ENCODE measurements around the gene ALG1L2. TPM values are rescaled to one million over a fixed set of nuclear protein-coding genes. Genes with fewer than 3 reads are reported as not detected.

Gene ALG1L2
- total and polyA plus RNA-seq, 2 of the 4 experiments (the other 2 are of a cell fraction) = not detected

- TF ChIP-seq RAD21 (IDR thresholded peaks at IDR 0.05; ENCODE audit: low read length) = no peak
- TF ChIP-seq BHLHE40 (IDR thresholded peaks at IDR 0.05; ENCODE audit: low read depth, low read length) = no peak
- no peak for TF ChIP-seq RFX5 (IDR thresholded peaks at IDR 0.05; ENCODE audit: low read depth, low read length)
- TF ChIP-seq MAZ (IDR thresholded peaks at IDR 0.05; ENCODE audit: borderline replicate concordance, low read depth, low read length) = no peak
- no peak for TF ChIP-seq FOS (IDR thresholded peaks at IDR 0.05; ENCODE audit: low read depth, low read length)
- no peak for TF ChIP-seq POLR2A (IDR thresholded peaks at IDR 0.05; ENCODE audit: low read depth, low read length)
- TF ChIP-seq SMC3 (IDR thresholded peaks at IDR 0.05; ENCODE audit: low read depth, low read length) = no peak
- no peak for TF ChIP-seq USF2 (IDR thresholded peaks at IDR 0.05; ENCODE audit: low read depth, low read length)
- TF ChIP-seq MAFK (IDR thresholded peaks at IDR 0.05; ENCODE audit: low read depth, low read length) = no peak
- no peak for TF ChIP-seq RCOR1 (IDR thresholded peaks at IDR 0.05; ENCODE audit: insufficient replicate concordance, low read length)
- TF ChIP-seq MXI1 (IDR thresholded peaks at IDR 0.05; ENCODE audit: borderline replicate concordance, low read depth, low read length) = no peak
- TF ChIP-seq CHD1 (IDR thresholded peaks at IDR 0.05; ENCODE audit: low read depth, low read length) = no peak
- TF ChIP-seq NFE2L2 (IDR thresholded peaks at IDR 0.05; ENCODE audit: low read depth, low read length) = no peak
- no peak overlapping the region for H3K27ac ChIP-seq (ENCODE audit: insufficient read depth, low read length)
- no TSS peak for BruUV-seq (replicated peaks)
- H3K36me3 ChIP-seq (ENCODE audit: control insufficient read depth, insufficient read depth, low read length) = no peaks in the 10 kb centered on the region
- H2BK15ac ChIP-seq (ENCODE audit: low read depth, low read length) = no peak overlapping the region
- H3K9ac ChIP-seq (ENCODE audit: low read depth, low read length) = no peak overlapping the region
- no peak overlapping the region for H2BK5ac ChIP-seq (ENCODE audit: low read depth, low read length, poor library complexity, severe bottlenecking)
- no peaks in the 10 kb centered on the region for H3K79me1 ChIP-seq (ENCODE audit: low read depth in 1 of 2, low read length in 2 of 2)
- no peak overlapping the region for H3K4me3 ChIP-seq (ENCODE audit: insufficient read depth, low read depth, low read length)
- no peak overlapping the region for H4K8ac ChIP-seq (ENCODE audit: low read depth in 2 of 2, low read length in 2 of 2)
- ChIA-PET POLR2A (ENCODE audit: unreplicated experiment) (no interaction called here), CTCF (interaction anchor here (0.7 kb wide), 1 partner anchor 143 kb away, joined by 4 read pairs; no protein-coding TSS in a partner anchor)
- H2BK20ac ChIP-seq (ENCODE audit: low read depth, low read length) = no peak overlapping the region
- H2AK9ac ChIP-seq (replicated peaks; ENCODE audit: low read depth, low read length, poor library complexity) = no peak overlapping the region
- no peak overlapping the region for H3K14ac ChIP-seq (replicated peaks; ENCODE audit: low read depth, low read length)
- intact Hi-C loops (cut with micrococcal nuclease) = no loop called here
- ATAC-seq (ENCODE audit: low read depth) (no peak), DNase-seq (no peak)
- H3K18ac ChIP-seq (ENCODE audit: low read depth, low read length) = no peak overlapping the region
- H4K91ac ChIP-seq (ENCODE audit: insufficient read depth, low read depth, low read length) = no peak overlapping the region
- H4K5ac ChIP-seq (ENCODE audit: low read depth, low read length) = no peak overlapping the region
- no peaks in the 10 kb centered on the region for H4K20me1 ChIP-seq (ENCODE audit: insufficient read depth, low read length)
- H3K9me3 ChIP-seq (ENCODE audit: control insufficient read depth, insufficient read depth, low read length) = no peaks in the 10 kb centered on the region
- H3K56ac ChIP-seq (ENCODE audit: extremely low read depth, insufficient read depth, low read length) = no peak overlapping the region
- no peaks in the 10 kb centered on the region for H3K9me1 ChIP-seq (ENCODE audit: insufficient read depth, low read length)
- in situ Hi-C loops (cut with MboI; ENCODE audit: low sequenced_read_pairs) = no loop called here
- no peak overlapping the region for H2AK5ac ChIP-seq (ENCODE audit: low read depth, low read length)
- dilution Hi-C loops (cut with HindIII; ENCODE audit: low sequenced_read_pairs, unreplicated experiment) = no loop called here
- H3K4me1 ChIP-seq (ENCODE audit: control insufficient read depth, insufficient read depth, low read length) = peaks cover 5% of the 10 kb centered on the region
- H3K4me2 ChIP-seq (ENCODE audit: low read depth, low read length) = no peak overlapping the region
- H3K23ac ChIP-seq (ENCODE audit: low read depth, low read length) = no peak overlapping the region
- H3K4ac ChIP-seq (ENCODE audit: low read depth, low read length) = no peak overlapping the region
- H2BK120ac ChIP-seq (ENCODE audit: low read depth, low read length) = no peak overlapping the region
- H3K27me3 ChIP-seq (ENCODE audit: control insufficient read depth, insufficient read depth, low read length) = no peaks in the 10 kb centered on the region
- H2AFZ ChIP-seq (replicated peaks; ENCODE audit: low read length, poor library complexity) = no peak overlapping the region
Observed at GRCh38 chr3:130117933-130118332, 36.3 kb downstream of the ALG1L2 start.
